PC-3 (cell line): ENCODE data around the gene OSBPL7. TPM values are rescaled to one million over a fixed set of nuclear protein-coding genes. Genes with fewer than 3 reads are reported as not detected.

ENCODE experiments used
- ATAC-seq: fragments of 200-7000 bp; cut with Tn5 transposase; 2 replicates; pipeline ENCODE4 v1.9.1; 2020; ENCODE audit warnings: mild to moderate bottlenecking, moderate library complexity
- BruUV-seq: library from RNA; stranded (reverse); fragments of 400-500 nt; replicated peaks from 2 replicates; lab custom pipeline; 2021; lab: Mats Ljungman, UMichigan
- CTCF ChIA-PET: fragments of 300-600 bp; sonication (Branson Sonifier 250); formaldehyde crosslinking; loops from one replicate; lab custom pipeline; 2022; ENCODE audit warnings: antibody characterized with exemption; lab: Charles Lee
- POLR2A ChIA-PET: fragments of 300-600 bp; sonication (Branson Sonifier 250); formaldehyde crosslinking; loops from one replicate; lab custom pipeline; 2022; ENCODE audit warnings: antibody characterized with exemption; ENCODE audit not compliant: unreplicated experiment; lab: Charles Lee
- DNase-seq: peaks from one replicate; pipeline ENCODE4 v3.0.0-alpha.2; 2015
- H2AFZ ChIP-seq: fragments of 300-600 bp; sonication (generic); 2 replicates; pipeline ENCODE4 v1.6.0; 2016; ENCODE audit warnings: antibody characterized with exemption, low read length
- H3F3A ChIP-seq: fragments of 300-600 bp; sonication (generic); one replicate; pipeline ENCODE4 v1.6.0; 2017; ENCODE audit warnings: antibody characterized with exemption, low read length, control low read depth, mild to moderate bottlenecking; ENCODE audit not compliant: unreplicated experiment
- H3K27ac ChIP-seq: fragments of 300-600 bp; sonication (generic); 2 replicates; pipeline ENCODE4 v1.5.1; 2016; ENCODE audit warnings: mild to moderate bottlenecking, low read length
- H3K27me3 ChIP-seq: fragments of 300-600 bp; sonication (generic); 2 replicates; pipeline ENCODE4 v1.6.1; 2016; ENCODE audit warnings: low read length, mixed read lengths
- H3K36me3 ChIP-seq: fragments of 300-600 bp; sonication (generic); 2 replicates; pipeline ENCODE4 v1.6.1; 2016; ENCODE audit warnings: low read depth, mixed run types, low read length, mixed read lengths
- H3K4me1 ChIP-seq: fragments of 300-600 bp; sonication (generic); 2 replicates; pipeline ENCODE4 v1.5.1; 2016; ENCODE audit warnings: low read length; ENCODE audit not compliant: insufficient read depth
- H3K4me2 ChIP-seq: fragments of 300-600 bp; sonication (generic); 2 replicates; pipeline ENCODE4 v1.6.0; 2016; ENCODE audit warnings: low read length
- H3K4me3 ChIP-seq: fragments of 300-600 bp; sonication (generic); 2 replicates; pipeline ENCODE4 v1.5.1; 2016; ENCODE audit warnings: mild to moderate bottlenecking, low read length, mixed read lengths
- H3K79me2 ChIP-seq: fragments of 300-600 bp; sonication (generic); 2 replicates; pipeline ENCODE4 v1.6.1; 2017; ENCODE audit warnings: low read length, mixed read lengths
- H3K9ac ChIP-seq: fragments of 300-600 bp; sonication (generic); 2 replicates; pipeline ENCODE4 v1.6.0; 2016; ENCODE audit warnings: mild to moderate bottlenecking, low read length
- H3K9me2 ChIP-seq: fragments of 300-600 bp; sonication (generic); replicated peaks from 2 replicates; pipeline ENCODE4 v1.6.1; 2016; ENCODE audit warnings: mixed run types, low read length, mixed read lengths
- H3K9me3 ChIP-seq: fragments of 300-600 bp; sonication (generic); 2 replicates; pipeline ENCODE4 v1.6.1; 2016; ENCODE audit warnings: low read length, mixed read lengths
- H4K20me1 ChIP-seq: fragments of 300-600 bp; sonication (generic); 2 replicates; pipeline ENCODE4 v1.6.1; 2016; ENCODE audit warnings: low read length, mixed read lengths
- EZH2 ChIP-seq: fragments of 300-600 bp; sonication (generic); IDR thresholded peaks from one replicate; pipeline ENCODE4 v1.6.1; 2017; ENCODE audit warnings: antibody characterized with exemption, mild to moderate bottlenecking, low read length; ENCODE audit not compliant: unreplicated experiment
- EZH2phosphoT487 ChIP-seq: fragments of 300-600 bp; sonication (generic); IDR thresholded peaks from 2 replicates; pipeline ENCODE4 v1.6.1; 2018; ENCODE audit warnings: mild to moderate bottlenecking, antibody characterized with exemption, low read length, borderline replicate concordance
- intact Hi-C: fragments of 100-400 bp; cut with micrococcal nuclease; formaldehyde crosslinking; loops from 2 replicates; pipeline ENCODE4 v1.9.0; 2023
- total RNA-seq: library from RNA; depleted of rRNA; stranded (reverse); fragments of >200 nt; gene quantifications from 2 replicates; pipeline ENCODE4 v1.2.3, GENCODE V29; 2014
- TF ChIP-seq, protein P1 (sequence below): fragments of 300-600 bp; sonication (generic); conservative IDR thresholded peaks from 2 replicates; pipeline ENCODE4 v1.5.1; 2017; ENCODE audit warnings: antibody characterized with exemption, low read depth, mild to moderate bottlenecking, low read length

The OSBPL7 gene
- total RNA-seq, 1 experiment from 2014 or later, result 22.1 TPM

DNA sequence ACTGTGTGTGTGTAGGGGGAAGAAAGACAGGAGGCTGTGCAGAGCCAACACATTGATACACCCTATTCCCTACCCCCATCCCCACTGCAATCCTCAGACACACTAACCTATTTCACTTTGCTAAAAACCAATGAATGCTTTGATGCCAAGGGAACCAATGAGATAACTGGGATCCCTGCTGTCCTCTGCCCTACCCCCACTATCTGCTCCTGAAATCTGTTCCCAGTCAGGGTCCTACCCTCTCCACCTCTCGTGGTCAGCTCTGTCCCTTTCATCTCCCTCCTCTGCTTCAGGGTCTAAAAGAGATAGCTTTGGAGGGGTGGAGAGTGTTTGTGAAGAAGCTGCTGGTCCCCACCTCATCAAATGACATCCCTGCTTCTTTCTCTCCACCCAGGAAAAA lies 48.5 kb upstream of the OSBPL7 start:
- no peak overlapping the region for H3K27ac ChIP-seq
- no peak overlapping the region for H3K4me2 ChIP-seq
- no peaks in the 10 kb centered on the region for H3K27me3 ChIP-seq
- H3K9ac ChIP-seq, result no peak overlapping the region
- H3K4me3 ChIP-seq, result no peak overlapping the region
- ATAC-seq (no peak), DNase-seq (no peak)
- no peak overlapping the region for H2AFZ ChIP-seq
- intact Hi-C loops, result no loop called here
- no peaks in the 10 kb centered on the region for H4K20me1 ChIP-seq
- H3K9me2 ChIP-seq, result no peaks in the 10 kb centered on the region
- BruUV-seq, result no TSS peak
- ChIA-PET POLR2A (no interaction called here), CTCF (no interaction called here)
- TF ChIP-seq EZH2phosphoT487 (no peak), EZH2 (no peak)
- TF ChIP-seq, protein P1, sequence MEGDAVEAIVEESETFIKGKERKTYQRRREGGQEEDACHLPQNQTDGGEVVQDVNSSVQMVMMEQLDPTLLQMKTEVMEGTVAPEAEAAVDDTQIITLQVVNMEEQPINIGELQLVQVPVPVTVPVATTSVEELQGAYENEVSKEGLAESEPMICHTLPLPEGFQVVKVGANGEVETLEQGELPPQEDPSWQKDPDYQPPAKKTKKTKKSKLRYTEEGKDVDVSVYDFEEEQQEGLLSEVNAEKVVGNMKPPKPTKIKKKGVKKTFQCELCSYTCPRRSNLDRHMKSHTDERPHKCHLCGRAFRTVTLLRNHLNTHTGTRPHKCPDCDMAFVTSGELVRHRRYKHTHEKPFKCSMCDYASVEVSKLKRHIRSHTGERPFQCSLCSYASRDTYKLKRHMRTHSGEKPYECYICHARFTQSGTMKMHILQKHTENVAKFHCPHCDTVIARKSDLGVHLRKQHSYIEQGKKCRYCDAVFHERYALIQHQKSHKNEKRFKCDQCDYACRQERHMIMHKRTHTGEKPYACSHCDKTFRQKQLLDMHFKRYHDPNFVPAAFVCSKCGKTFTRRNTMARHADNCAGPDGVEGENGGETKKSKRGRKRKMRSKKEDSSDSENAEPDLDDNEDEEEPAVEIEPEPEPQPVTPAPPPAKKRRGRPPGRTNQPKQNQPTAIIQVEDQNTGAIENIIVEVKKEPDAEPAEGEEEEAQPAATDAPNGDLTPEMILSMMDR, result no peak
- H3F3A ChIP-seq, result no peaks in the 10 kb centered on the region
- H3K36me3 ChIP-seq, result no peaks in the 10 kb centered on the region
- H3K9me3 ChIP-seq, result no peaks in the 10 kb centered on the region
- H3K79me2 ChIP-seq, result no peaks in the 10 kb centered on the region
- peaks cover 6% of the 10 kb centered on the region for H3K4me1 ChIP-seq

DNA sequence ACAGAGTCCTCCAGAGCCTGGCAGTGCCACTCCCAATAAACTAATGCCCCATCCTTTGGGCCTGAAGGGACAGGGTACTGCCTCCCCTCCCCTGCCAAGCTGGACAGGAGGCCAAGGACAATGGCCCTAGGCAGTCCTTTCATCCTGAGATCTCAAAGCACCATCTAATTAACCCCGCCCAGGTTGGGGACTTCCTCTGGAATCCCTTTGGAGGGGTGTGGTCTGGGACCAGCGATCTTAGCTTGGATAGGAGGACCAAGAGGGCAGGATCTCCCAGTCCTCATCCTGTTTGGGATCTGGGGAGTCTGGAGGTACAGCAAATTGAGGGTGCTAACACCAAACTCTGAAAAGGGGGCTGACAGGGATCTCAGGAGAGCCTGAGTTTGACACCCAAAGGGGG lies 47.5 kb upstream of the OSBPL7 start:
- no peaks in the 10 kb centered on the region for H3K36me3 ChIP-seq
- H3K27ac ChIP-seq, result no peak overlapping the region
- peaks cover 15% of the 10 kb centered on the region for H3K4me1 ChIP-seq
- intact Hi-C loops, result no loop called here
- no peak overlapping the region for H3K4me3 ChIP-seq
- TF ChIP-seq, protein P1, result no peak
- TF ChIP-seq EZH2 (no peak), EZH2phosphoT487 (no peak)
- no peaks in the 10 kb centered on the region for H3K9me3 ChIP-seq
- H3K27me3 ChIP-seq, result no peaks in the 10 kb centered on the region
- POLR2A ChIA-PET, result no interaction called here
- H2AFZ ChIP-seq, result no peak overlapping the region
- peaks cover 4% of the 10 kb centered on the region for H3F3A ChIP-seq
- H3K9me2 ChIP-seq, result no peaks in the 10 kb centered on the region
- no peaks in the 10 kb centered on the region for H4K20me1 ChIP-seq
- CTCF ChIA-PET, result interaction anchor here (0.6 kb wide), 1 partner anchor 88 kb away, joined by 3 read pairs; the partner anchor contains the start of gene PRR15L
- H3K79me2 ChIP-seq, result no peaks in the 10 kb centered on the region
- H3K4me2 ChIP-seq, result no peak overlapping the region
- no TSS peak for BruUV-seq
- no peak overlapping the region for H3K9ac ChIP-seq
- DNase-seq (no peak), ATAC-seq (no peak)

DNA sequence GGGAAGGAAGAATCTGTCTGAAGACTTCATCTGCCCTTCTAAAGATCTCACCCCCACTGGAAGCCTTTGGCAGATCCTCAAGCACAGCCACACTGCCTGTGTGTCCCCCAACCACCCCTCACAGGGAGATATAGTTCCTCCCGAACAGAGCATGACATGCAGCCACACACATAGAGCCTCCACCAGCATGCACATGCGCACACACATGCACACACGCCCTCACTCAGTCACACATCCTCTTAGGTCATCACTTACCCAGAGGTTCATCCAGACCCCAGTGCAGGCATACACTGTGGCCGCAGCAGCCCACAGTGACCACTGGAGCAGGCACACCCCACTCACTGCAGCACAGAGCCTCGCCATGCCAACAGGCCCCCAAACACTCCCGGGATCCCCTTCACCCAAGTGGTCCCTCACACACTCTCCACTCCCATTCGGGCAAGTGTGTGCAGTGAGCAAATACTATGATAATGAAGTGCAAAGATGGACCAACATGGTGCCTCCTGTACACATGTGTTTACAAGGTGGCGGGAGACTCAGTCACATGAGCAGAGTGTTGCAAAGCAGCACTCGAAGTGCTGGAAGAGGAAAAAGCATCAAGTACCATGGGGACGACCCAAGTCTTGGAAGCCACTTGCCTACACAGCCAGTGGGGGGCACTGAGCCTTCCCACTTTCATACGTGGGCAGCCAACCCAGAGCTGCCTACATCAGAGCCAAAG lies 46.4 kb upstream of the OSBPL7 start:
- CTCF ChIA-PET, result no interaction called here
- no TSS peak for BruUV-seq

More for the DNA sequence above, 46.4 kb upstream of the OSBPL7 start:
- Histone ChIP-seq H3K4me2 (no peak overlapping the region), H3K9ac (no peak overlapping the region), H3K4me1 (peaks cover 21% of the 10 kb centered on the region), H4K20me1 (no peaks in the 10 kb centered on the region), H3K79me2 (no peaks in the 10 kb centered on the region), H2AFZ (no peak overlapping the region), H3K4me3 (no peak overlapping the region), H3F3A (peaks cover 6% of the 10 kb centered on the region), H3K9me3 (no peaks in the 10 kb centered on the region), H3K27ac (no peak overlapping the region), H3K27me3 (no peaks in the 10 kb centered on the region), H3K9me2 (no peaks in the 10 kb centered on the region), H3K36me3 (no peaks in the 10 kb centered on the region)
- TF ChIP-seq EZH2phosphoT487, result no peak
- TF ChIP-seq, protein P1, result no peak
- TF ChIP-seq EZH2, result no peak
- DNase-seq, result no peak
- POLR2A ChIA-PET, result no interaction called here
- intact Hi-C loops, result no loop called here
- ATAC-seq, result no peak
